HG03095 (cell line): Measurements from ENCODE around the gene ZNF248.
"Not testable (repeated sequence)": the region's sequence is repeated elsewhere in the genome, so short reads cannot be mapped to it uniquely, and the experiment has no call there.

Experiments
- ATAC-seq: cut with Tn5 transposase; IDR thresholded peaks from one replicate; pipeline ENCODE4 v1.9.1; 2021; ENCODE audit warnings: moderate library complexity; ENCODE audit not compliant: unreplicated experiment

ZNF248 gene

DNA sequence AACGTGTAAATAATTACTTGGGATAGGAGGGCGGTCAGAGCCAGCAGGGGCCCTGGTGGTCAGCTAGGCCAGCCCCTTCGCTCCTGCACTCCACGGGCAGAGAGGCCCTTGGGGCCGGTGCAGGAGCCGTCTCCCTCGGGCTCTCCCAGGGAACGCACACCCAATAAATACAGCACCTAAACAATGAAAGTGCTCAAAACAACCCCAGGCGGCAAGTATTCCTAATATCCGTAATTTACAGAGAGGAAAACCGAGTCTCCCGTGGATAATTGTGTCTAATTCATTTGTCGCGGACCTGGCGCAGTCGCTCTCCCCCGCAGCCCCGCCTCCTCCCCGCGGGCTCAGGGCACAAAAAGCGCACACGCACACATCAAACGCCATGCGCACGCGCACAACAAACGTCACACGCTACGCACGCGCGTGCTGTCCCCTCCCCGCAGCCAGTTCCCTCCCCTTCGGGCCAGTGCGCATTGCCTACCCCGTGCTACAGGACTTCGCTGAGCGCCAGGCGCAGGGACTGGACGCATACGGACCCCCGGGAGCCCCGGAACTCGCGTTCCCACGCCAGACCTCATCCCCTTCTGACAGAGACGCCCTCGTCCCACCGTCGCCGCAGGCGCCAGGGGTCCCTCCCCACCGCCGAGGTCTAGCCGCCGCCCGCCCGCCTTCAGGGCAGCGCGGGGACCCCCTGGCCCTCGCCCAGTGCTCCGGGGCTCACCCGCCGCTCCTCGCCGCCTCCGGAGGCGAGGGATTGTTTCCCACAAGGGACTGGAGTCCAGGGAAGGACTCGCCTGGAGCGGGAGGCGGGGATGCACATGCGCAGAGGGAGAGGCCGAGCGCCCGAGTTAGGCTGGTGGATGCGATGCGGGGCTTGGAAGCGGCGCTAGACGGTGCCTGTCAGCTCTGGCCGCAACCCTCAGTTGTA lies at the start of gene ZNF248:
Gene ZNF248 (minus strand): TSS at position 324 of the 925 bp plus-strand sequence. CDS start 1,300 bp downstream, outside the sequence.
- ATAC-seq: peak; percentile 95

DNA sequence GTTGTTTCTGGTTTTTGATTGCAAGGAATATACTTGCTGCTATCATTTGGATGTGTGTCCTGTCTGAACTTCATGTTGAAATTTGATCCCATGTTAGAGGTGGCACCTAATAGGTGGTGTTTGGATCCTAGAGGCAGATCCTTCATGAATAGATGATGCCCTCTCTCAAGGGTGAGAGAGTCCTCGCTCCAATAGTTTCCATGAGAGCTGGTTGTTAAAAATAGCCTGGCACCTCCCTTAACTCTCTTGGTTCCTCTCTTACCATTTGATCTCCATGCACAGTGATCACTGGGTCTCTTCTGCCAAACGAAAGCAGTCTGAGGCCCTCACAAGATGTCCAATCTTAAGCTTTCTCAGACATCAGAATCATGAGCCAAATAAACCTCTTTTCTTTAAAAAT lies 49.0 kb upstream of the ZNF248 start:
- ATAC-seq: no peak

- ATAC-seq: no peak
Observed at GRCh38 chr10:37896436-37896835, 39.0 kb upstream of the ZNF248 start.

GRCh38 chr10:37895674-37896073 lies 38.3 kb upstream of the ZNF248 start:
- ATAC-seq: no peak

DNA sequence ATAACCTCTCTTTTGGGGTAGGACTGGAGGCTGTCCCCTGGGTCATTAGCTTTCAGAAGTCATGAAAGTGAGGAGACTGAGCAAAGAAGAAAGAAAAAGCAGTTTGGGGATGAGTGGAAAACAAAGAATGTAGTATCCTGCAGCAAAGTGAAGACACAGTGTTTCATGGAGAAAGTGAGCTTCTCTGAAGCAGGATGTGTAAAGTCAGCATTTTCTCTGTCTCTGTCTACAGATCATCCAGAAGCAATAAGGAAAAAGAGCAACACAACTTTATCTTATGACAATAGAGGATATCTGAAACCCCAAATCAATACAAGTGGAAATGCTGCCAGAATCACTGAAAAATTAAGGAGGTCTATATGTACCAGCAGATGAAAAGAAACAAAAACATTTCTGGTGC lies 28.4 kb upstream of the ZNF248 start:
- no peak for ATAC-seq

- no peak for ATAC-seq
Observed at GRCh38 chr10:37872955-37873354, 15.5 kb upstream of the ZNF248 start.

- ATAC-seq: no peak
Observed at GRCh38 chr10:37872283-37872682, 14.9 kb upstream of the ZNF248 start.

GRCh38 chr10:37871568-37872251 lies 14.3 kb upstream of the ZNF248 start:
- no peak for ATAC-seq

DNA sequence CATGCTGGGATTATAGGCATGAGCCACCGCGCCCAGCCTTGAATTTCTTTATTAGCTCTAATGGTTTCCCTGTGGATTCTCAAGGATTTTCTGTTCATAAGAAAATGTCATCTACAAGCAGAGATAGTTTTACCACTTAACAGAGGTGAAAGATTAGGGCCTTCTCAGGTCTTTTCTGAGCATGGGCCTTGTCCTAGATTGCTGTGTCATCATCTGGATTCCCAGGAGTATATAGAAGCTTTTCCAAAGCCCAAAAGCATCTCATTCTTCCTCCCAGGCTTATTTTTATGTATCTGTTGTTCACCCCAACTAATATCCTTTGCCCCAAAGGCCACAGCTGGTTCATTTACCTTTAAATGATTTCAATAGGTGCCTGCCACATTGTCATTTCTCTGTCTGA lies 13.7 kb upstream of the ZNF248 start:
- ATAC-seq: no peak

DNA sequence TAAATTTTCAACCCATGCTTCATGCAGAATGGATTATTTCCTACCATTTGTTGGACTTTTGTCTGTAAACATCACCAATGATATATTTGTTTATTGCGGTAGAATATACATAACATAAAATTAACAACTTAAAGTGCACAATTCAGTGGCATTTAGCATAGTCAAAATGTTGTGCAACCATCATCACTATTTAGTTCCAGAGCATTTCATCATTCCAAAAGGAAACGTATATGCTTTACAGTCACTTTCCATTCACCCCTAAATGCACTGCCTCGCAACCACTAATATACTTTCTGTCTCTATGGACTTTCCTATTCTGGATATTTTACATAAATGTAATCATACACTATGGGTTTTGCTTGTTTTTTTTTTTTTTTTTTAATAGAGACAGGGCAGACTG lies 11.4 kb upstream of the ZNF248 start:
- ATAC-seq: no peak

DNA sequence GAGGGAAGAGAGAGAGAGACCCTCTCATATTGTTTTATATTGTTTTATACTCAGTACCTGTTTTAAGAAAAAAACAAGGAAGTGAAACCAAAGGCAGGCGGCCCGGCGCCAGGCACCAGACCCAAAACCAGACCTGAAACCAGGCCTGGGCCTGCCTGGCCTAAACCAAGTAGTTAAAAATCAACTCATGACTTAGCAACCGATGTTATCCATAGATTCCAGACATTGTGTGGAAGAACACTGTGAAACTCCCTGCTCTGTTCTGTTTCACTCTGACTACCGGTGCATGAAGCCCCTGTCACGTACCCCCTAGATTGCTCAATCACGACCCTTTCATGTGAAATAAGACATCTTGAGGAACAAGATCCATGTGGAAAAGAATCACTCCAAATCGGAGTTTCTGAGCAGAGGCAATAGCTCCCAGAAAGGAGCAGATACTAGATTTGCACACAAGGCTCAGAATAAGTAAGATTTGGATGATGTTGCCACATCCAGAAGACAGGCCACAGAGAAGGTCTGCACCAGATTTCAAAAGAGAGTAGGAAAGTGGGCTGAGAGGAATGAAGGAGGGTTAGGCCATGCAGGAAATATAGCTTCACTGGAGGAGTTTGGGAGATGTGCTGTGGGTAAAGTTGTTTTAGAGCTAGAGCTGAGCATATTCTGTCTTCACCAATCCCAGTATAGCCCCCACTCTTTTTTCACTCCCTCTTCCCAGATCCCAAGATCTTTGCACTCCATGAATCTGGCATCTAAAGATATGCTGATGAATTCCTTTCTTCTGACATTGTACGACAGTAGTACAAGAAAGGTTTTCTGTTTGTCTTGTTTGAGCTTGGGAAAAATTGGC lies 8.8 kb upstream of the ZNF248 start:
- ATAC-seq: no peak

DNA sequence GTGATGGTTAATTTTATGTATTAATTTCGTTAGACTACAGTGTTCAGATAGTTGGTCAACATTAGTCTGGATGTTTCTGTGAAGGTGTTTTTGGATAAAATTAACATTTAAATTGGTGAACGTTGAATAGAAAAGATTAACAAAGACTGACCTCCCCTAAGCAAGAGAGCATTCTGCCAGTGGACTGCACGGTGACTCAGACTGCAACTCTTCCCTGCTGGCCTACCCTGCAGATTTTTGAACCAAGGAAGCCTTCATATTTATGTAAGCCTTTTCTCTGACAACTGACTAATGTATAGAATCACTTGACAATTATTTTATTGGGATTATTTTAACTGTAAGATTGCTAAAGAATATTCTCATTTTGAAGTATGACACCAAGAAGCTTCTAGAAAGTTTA lies 7.9 kb upstream of the ZNF248 start:
- no peak for ATAC-seq

GRCh38 chr10:37860494-37861190 lies 3.2 kb upstream of the ZNF248 start:
- ATAC-seq: no peak

DNA sequence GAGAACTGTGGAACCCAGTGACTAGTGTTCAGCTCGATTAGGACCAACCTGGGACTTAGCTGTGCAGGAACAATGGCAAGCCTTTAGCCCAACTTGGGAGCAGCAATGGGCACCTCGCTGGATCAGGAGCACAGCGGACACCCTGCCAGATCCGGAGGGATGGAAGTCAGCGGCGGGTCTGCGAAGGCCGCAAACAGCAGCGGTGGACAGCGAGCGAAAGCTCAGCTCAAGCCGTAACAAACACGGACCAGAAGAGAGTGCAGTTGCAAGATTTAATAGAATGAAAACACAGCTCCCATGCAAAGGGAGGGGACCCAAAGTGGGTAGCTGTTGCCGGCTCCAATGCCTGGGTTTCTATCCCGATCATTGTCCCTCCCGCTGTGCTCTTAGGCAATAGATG lies 1.9 kb upstream of the ZNF248 start:
- not testable (repeated sequence) for ATAC-seq

- peak; percentile 13 for ATAC-seq
Observed at GRCh38 chr10:37856881-37857286, 526 bp downstream of the ZNF248 start.

- ATAC-seq: no peak
Observed at GRCh38 chr10:37855636-37856035, 1.8 kb downstream of the ZNF248 start.

DNA sequence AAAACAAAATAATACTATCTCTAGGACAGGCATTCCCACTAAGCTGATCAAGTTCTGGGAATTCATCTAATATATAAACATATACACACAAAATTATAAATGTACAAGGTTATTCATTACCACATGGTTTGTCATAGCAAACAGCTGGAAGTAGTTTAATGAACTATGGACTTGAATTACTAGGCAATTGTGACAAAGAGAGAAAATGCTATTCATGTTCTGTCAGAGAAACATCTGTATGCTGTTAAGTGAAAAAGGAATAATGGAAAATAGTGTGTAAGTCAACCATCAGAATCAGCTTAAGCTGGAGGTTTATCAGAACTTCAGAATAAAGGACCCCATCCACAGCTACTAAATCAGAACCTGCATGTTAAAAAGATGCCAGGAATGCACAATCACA lies 2.8 kb downstream of the ZNF248 start:
- ATAC-seq: no peak

- no peak for ATAC-seq
Observed at GRCh38 chr10:37844644-37845043, 12.8 kb downstream of the ZNF248 start.

- no peak for ATAC-seq
Observed at GRCh38 chr10:37839243-37839642, 18.2 kb downstream of the ZNF248 start.

DNA sequence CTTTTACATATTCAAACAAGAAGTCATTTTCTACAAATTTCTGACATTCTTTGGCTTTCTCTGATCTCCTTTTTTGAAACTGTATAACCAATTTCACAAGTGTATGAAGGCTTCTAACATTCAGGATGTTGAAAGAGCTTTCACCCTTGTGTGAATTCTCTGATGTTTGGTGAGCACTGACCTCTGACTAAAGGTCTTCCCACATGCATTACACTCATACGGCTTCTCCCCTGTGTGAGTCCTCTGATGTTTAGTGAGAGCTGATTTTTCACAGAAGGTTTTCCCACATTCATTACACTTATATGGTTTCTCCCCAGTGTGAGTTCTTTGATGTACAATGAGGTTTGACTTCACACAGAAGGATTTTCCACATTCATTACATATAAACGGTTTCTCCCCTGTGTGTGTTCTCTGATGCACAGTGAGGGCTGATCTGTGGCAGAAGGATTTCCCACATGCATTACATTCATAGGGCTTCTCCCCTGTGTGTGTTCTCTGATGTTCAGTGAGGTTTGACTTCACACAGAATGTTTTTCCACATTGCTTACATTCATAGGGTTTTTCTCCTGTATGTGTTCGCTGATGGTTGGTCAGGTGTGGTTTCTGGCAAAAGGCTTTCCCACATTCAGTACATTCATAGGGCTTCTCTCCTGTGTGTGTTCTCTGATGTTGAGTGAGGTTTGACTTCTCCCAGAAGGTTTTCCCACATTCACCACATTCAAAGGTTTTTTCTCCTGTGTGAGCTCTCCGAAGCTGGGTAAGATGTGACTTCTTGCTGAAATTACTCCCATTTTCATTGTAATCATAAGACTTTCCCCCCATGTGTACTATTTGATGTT lies 25.7 kb downstream of the ZNF248 start:
- no peak for ATAC-seq
